ENCODE data around the gene HPSE2.

- TF ChIP-seq CTCF (conservative IDR thresholded peaks at IDR 0.05; ENCODE audit: low read depth in 2 of 2) (no peak), POLR2AphosphoS5 (IDR thresholded peaks at IDR 0.05; ENCODE audit: low read depth) (no peak), ETS1 (IDR thresholded peaks at IDR 0.05) (no peak), CREB1 (CRISPR knock-in tag; IDR thresholded peaks at IDR 0.05; ENCODE audit: low read depth) (no peak), JUNB (IDR thresholded peaks at IDR 0.05; ENCODE audit: unreplicated experiment) (no peak), EZH2 (IDR thresholded peaks at IDR 0.05; ENCODE audit: low read depth, unreplicated experiment) (no peak), EZH2phosphoT487 (IDR thresholded peaks at IDR 0.05; ENCODE audit: unreplicated experiment) (no peak), REST (IDR thresholded peaks at IDR 0.05; ENCODE audit: unreplicated experiment) (no peak), ZNF462 (CRISPR knock-in tag; IDR thresholded peaks at IDR 0.05) (no peak), NANOG (IDR thresholded peaks at IDR 0.05; ENCODE audit: borderline replicate concordance) (no peak), ZNF114 (CRISPR knock-in tag; IDR thresholded peaks at IDR 0.05) (no peak), STAT1 (IDR thresholded peaks at IDR 0.05; ENCODE audit: unreplicated experiment) (no peak)
Observed at GRCh38 chr10:99280472-99280871, 44.8 kb upstream of the HPSE2 start.

Measured in GM23338 (cell line).